Smooth muscle cell of bladder (primary cell): ENCODE measurements around the gene C9orf43. TPM values are rescaled to one million over a fixed set of nuclear protein-coding genes. Genes with fewer than 3 reads are reported as not detected.

Source experiments
- total RNA-seq: library from RNA; depleted of rRNA; stranded (reverse); fragments of >200 nt; gene quantifications from 2 replicates; pipeline ENCODE4 v1.2.3, GENCODE V29; 2014

The C9orf43 gene, protein sequence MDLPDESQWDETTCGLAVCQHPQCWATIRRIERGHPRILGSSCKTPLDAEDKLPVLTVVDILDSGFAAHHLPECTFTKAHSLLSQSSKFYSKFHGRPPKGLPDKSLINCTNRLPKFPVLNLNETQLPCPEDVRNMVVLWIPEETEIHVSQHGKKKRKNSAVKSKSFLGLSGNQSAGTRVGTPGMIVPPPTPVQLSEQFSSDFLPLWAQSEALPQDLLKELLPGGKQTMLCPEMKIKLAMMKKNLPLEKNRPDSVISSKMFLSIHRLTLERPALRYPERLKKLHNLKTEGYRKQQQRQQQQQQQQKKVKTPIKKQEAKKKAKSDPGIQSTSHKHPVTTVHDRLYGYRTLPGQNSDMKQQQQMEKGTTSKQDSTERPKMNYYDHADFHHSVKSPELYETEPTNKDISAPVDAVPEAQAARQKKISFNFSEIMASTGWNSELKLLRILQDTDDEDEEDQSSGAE
- total RNA-seq, result 0.14 and 0.18 TPM in 2 replicates

GRCh38 chr9:113410207-113410864 is at the start of gene C9orf43, which contains the start of gene POLE3:
C9orf43 (plus strand) TSS chr9:113410747; CDS start chr9:113413494, 2,747 bp downstream.
POLE3 (minus strand) TSS chr9:113410675; CDS start chr9:113410293, 382 bp downstream.

DNA sequence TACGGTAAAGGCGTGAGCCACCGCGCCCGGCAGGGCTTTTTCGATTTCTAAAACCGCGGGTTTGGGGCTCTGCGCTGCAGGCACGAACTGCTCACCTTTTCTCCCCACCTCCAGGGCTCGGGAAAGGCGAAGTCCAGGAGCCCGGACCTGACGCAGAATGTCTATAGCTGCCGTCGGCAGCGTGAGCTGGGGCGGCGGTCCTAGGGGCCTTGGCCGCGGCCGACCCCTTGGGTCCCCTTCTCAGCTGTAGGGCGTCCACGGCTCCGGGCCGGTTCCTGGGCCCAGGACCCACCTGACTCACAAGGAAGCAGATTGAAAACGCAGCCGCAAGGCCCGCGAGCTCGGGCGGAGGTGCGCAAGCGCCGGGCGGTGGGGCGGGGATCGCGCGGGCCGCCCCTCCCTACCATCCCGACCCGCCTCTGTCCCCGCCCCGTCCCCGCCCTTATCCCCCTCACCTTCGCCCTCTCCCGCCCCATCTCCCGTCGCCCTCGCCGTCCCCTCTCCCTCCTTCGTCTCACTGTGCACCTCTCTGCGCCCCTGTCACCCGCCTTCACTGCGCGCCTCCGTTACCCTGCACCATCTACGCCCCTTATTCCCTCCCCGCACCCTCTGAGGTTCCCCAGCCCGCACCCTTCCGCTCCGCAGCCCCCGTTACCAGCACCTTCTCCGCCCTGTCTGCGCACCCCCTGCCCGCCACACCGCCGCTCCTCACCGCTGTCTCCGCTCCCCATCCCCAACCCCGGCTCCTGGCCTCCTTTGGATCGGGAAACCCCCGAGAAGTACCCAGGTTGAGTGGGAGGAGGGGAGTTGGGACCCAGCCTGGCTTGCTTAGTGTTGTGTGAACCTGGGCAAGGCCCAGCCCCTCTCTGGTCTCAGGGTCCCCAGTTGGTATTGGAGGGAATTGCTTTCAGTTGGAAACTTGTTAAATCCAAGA is 33.6 kb upstream of the C9orf43 start, which contains the start of gene HDHD3:
TSS of gene HDHD3 (minus strand) at position 353 of the 934 bp plus-strand sequence. CDS start 2,632 bp downstream, outside the sequence.

GRCh38 chr9:113401027-113401792 is 9.3 kb upstream of the C9orf43 start, which contains the start of gene ALAD:
ALAD (minus strand) TSS chr9:113401284; CDS start chr9:113393559, 7,725 bp downstream.

DNA sequence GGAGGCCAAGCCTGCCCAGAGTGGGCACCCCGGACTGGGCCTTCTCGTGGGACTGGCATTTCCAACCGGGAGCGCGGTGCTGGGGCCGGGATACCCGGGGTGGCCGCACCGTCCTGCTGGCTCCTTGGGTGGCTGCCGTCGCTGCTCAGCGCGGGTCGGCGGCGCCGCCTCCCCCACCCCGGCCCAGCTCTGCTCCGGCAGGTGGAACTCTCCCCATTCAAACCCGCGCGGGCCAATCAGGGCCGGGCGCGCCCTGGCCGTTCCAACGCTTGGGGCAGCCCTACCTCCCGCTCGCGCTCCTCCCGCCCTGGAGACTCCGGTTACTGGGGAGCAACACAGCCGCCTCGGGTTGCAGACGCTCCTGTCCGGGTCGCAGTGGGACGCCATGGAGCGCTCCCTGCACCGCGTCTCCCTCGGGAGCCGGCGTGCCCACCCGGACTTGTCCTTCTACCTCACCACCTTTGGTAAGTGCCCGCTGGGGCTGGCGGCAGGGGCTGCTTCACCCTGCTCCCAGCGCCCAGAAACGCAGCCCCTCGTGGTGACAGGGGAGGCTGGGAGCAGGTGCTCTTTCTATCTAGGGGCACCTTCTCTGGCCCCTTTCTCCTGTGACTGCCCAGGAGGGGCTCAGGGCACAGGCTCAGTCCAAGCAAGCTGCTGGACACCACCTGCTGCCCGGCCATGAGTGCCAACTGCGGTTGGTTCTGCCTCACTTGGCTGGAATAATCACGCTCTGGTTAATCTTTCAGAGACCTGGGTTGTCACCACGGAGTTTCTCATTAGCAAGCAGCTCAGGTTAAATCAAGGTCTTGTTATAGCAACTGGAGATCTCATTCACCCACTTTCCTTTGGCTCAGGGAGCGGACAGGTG is 53.1 kb downstream of the C9orf43 start, which contains the start of gene RGS3:
TSS of gene RGS3 (plus strand) at position 310 of the 868 bp plus-strand sequence. CDS start at position 386, 76 bp downstream.

Other genes with a start within 250 kb of the C9orf43 start
- gene FKBP15, start 189.5 kb upstream of the C9orf43 start, total RNA-seq, result 14.6 and 17.7 TPM in 2 replicates
- gene SLC31A1, start 189.2 kb upstream of the C9orf43 start, total RNA-seq, result 44.4 and 45.8 TPM in 2 replicates
- 43.1 and 55.8 TPM in 2 replicates for gene CDC26, start 135.2 kb upstream of the C9orf43 start, total RNA-seq
- gene PRPF4, start 135.1 kb upstream of the C9orf43 start, total RNA-seq, result 24.3 and 27.1 TPM in 2 replicates
- not detected in 2 replicates for gene RNF183, start 107.4 kb upstream of the C9orf43 start, total RNA-seq
- gene WDR31, start 70.5 kb upstream of the C9orf43 start, total RNA-seq, result 1.8 and 3.4 TPM in 2 replicates
- not detected in 2 replicates for gene BSPRY, start 61.2 kb upstream of the C9orf43 start, total RNA-seq
- 4.6 and 9.9 TPM in 2 replicates for gene HDHD3, start 33.8 kb upstream of the C9orf43 start, total RNA-seq
- gene ALAD, start 9.5 kb upstream of the C9orf43 start, total RNA-seq, result 23.3 and 24.8 TPM in 2 replicates
- gene POLE3, start 72 bp upstream of the C9orf43 start, total RNA-seq, result 18.8 and 22.8 TPM in 2 replicates
- gene RGS3, start 53.0 kb downstream of the C9orf43 start, total RNA-seq, result 23.9 and 29.1 TPM in 2 replicates